NB4 (cell line): Measurements from ENCODE around the gene CNOT6L.

Experiments
- CTCF ChIP-seq: IDR thresholded peaks from one replicate; pipeline ENCODE4 v1.5.1; 2012; ENCODE audit warnings: low read depth, low read length
- MAX ChIP-seq: IDR thresholded peaks from 2 replicates; pipeline ENCODE4 v1.6.1; 2011; ENCODE audit warnings: low read depth, low read length
- POLR2A ChIP-seq: IDR thresholded peaks from 2 replicates; pipeline ENCODE4 v1.6.1; 2011; ENCODE audit warnings: mild to moderate bottlenecking; ENCODE audit not compliant: insufficient read length; ENCODE audit errors: extremely low read depth

GRCh38 chr4:77665381-77666069 is 153.6 kb downstream of the CNOT6L start:
- TF ChIP-seq CTCF (no peak), POLR2A (no peak), MAX (no peak)
